ENCODE data around the gene TRRAP.

- TF ChIP-seq CTCF (IDR thresholded peaks at IDR 0.05) (no peak), POLR2AphosphoS5 (IDR thresholded peaks at IDR 0.05) (no peak), EP300 (IDR thresholded peaks at IDR 0.05) (no peak)
Measured at GRCh38 chr7:98927125-98927524, 48.8 kb downstream of the TRRAP start.

All from upper lobe of left lung (tissue), 4 donors.